ENCODE results near the gene HYAL3.

The HYAL3 gene

DNA sequence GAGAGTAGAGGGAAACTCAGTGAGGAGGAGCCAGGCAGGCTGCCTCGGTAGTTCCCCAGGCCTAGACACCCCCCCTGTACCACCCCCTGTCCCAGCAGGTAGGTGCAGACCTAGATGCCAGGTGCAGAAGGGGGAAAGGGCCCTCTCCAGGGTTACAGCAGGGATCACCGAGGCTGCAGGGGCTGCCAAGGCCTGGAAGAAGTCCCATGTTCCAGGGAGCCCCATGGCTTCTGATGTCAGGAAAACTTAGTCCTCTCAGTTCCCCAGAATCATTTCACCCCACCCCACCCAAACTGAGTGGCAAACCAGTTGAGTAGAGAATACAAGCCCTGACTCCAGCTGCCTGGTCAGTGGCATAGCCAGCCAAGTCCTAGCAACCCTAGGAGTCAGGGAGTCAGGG, 37.7 kb downstream of the HYAL3 start:
- Histone ChIP-seq H3K4me3 (ENCODE audit: low read depth in 1 of 2, low read length in 2 of 2) (no peak overlapping the region), H3K4me2 (ENCODE audit: insufficient read depth, low read length) (0 out of 2 replicates have a peak overlapping the region, but pooled peaks have one; percentile 81), H3K4me1 (ENCODE audit: insufficient read depth, low read length) (peaks cover 18% of the 10 kb centered on the region), H3K27me3 (ENCODE audit: insufficient read depth, low read length, poor library complexity) (no peaks in the 10 kb centered on the region), H3K9me3 (ENCODE audit: insufficient read depth, low read length, severe bottlenecking) (no peaks in the 10 kb centered on the region), H3K36me3 (ENCODE audit: insufficient read depth, low read length) (peaks cover 18% of the 10 kb centered on the region), H2AFZ (ENCODE audit: low read depth, low read length) (no peak overlapping the region), H4K20me1 (ENCODE audit: insufficient read depth, low read length) (peaks cover 8% of the 10 kb centered on the region; the same call in 1 of the 2 replicates), H3K79me2 (ENCODE audit: insufficient read depth, low read length) (no peaks in the 10 kb centered on the region), H3K9ac (ENCODE audit: low read depth, low read length) (peak overlapping the region; percentile 61; the same call in 1 of the 2 replicates), H3K27ac (ENCODE audit: low read length) (no peak overlapping the region)
- ATAC-seq (ENCODE audit: insufficient read depth, low read depth) (no peak), DNase-seq (no peak)
- TF ChIP-seq, protein P1, sequence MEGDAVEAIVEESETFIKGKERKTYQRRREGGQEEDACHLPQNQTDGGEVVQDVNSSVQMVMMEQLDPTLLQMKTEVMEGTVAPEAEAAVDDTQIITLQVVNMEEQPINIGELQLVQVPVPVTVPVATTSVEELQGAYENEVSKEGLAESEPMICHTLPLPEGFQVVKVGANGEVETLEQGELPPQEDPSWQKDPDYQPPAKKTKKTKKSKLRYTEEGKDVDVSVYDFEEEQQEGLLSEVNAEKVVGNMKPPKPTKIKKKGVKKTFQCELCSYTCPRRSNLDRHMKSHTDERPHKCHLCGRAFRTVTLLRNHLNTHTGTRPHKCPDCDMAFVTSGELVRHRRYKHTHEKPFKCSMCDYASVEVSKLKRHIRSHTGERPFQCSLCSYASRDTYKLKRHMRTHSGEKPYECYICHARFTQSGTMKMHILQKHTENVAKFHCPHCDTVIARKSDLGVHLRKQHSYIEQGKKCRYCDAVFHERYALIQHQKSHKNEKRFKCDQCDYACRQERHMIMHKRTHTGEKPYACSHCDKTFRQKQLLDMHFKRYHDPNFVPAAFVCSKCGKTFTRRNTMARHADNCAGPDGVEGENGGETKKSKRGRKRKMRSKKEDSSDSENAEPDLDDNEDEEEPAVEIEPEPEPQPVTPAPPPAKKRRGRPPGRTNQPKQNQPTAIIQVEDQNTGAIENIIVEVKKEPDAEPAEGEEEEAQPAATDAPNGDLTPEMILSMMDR (IDR thresholded peaks at IDR 0.05; ENCODE audit: borderline replicate concordance, extremely low read depth, low read length, poor library complexity, severe bottlenecking), result no peak
- TF ChIP-seq EZH2 (IDR thresholded peaks at IDR 0.05; ENCODE audit: borderline replicate concordance, low read depth, low read length, severe bottlenecking), result no peak

DNA sequence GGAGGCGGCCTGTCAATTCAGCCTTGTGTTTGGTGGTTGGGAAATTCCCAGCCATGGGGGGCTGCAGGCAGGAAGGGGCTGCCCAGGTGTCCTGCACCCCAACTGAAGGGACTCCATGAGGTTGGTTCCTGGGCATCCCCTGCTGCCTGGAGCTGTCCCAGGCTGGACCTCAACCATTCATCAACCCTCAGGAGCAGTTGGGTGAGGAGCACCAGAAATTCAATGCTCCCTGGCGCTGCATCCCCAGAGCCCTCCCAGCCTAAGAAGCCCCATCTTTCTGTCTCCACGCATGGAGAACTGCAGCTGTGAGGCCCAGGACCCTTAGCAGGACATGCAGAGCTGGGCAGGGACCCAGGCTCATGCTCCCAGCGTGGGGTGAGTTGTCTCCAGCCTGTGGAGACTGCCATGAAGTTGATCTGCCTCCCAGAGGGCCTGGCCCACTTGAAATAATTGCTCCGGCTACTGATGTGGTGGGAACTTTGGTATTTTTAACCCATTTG, 38.2 kb downstream of the HYAL3 start:
- Histone ChIP-seq H3K4me3 (ENCODE audit: low read depth in 1 of 2, low read length in 2 of 2) (peak overlapping the region in 1 of 2 experiments; percentile 60; a peak in 3 of 4 replicates), H2AFZ (ENCODE audit: low read depth, low read length) (peak overlapping the region; percentile 65; the same call in 1 of the 2 replicates), H3K9me3 (ENCODE audit: insufficient read depth, low read length, severe bottlenecking) (no peaks in the 10 kb centered on the region), H3K9ac (ENCODE audit: low read depth, low read length) (peak overlapping the region; percentile 61), H3K27ac (ENCODE audit: low read length) (peak overlapping the region; percentile 52; the same call in 1 of the 2 replicates), H3K79me2 (ENCODE audit: insufficient read depth, low read length) (no peaks in the 10 kb centered on the region), H3K27me3 (ENCODE audit: insufficient read depth, low read length, poor library complexity) (no peaks in the 10 kb centered on the region), H3K4me1 (ENCODE audit: insufficient read depth, low read length) (peaks cover 18% of the 10 kb centered on the region), H3K4me2 (ENCODE audit: insufficient read depth, low read length) (peak overlapping the region; percentile 81), H4K20me1 (ENCODE audit: insufficient read depth, low read length) (peaks cover 12% of the 10 kb centered on the region; the same call in 1 of the 2 replicates), H3K36me3 (ENCODE audit: insufficient read depth, low read length) (peaks cover 24% of the 10 kb centered on the region)
- ATAC-seq (ENCODE audit: insufficient read depth, low read depth) (no peak), DNase-seq (no peak)
- TF ChIP-seq EZH2 (IDR thresholded peaks at IDR 0.05; ENCODE audit: borderline replicate concordance, low read depth, low read length, severe bottlenecking), result no peak

DNA sequence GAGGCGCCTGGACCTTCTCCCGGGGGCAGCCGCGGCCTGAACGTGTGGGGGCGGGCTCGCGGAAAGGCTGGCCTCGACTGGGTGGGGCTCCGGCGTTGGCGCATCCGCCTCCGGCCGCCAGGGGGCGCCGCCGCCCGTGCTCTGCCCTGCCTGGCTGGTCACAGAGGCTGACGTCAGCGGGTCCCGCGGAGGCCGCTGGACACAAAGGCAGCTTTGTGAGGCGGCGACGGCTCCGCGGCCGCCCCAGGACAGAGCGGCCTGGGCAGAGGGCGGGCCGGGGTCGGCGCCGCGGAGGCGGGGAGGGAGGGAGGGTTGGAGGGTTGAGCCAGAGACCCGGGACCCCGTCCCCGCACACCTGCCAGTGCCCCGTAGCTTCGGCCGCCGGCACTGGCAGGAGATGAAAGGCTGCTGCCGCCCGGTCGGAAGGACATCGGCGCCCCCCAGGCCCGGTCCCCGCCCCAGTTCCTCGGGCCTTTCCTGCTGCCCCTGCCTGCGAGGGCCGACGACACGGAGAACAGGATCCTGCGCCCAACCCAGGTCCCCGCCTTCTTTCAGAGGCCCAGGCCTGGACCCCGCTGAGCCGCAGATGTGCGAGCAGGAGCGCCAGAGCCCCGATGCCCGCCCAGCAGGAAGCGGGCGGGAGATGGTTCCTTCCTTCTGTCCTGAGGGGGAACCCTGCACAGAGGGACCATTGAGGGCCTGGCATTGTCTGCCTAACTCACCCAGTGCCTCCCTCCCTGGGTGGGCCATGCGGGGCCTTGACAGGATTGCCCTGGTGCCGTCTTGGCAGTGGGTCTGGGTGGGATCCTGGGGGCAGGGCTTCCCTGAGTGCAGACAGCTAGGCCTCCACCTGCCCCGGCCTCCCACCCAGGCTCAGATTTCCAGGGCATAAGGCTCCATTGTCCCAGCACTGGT, 38.9 kb downstream of the HYAL3 start:
- peaks cover 14% of the 10 kb centered on the region for H4K20me1 ChIP-seq (ENCODE audit: insufficient read depth, low read length)
- no peaks in the 10 kb centered on the region for H3K79me2 ChIP-seq (ENCODE audit: insufficient read depth, low read length)
- TF ChIP-seq, protein P1 (IDR thresholded peaks at IDR 0.05; ENCODE audit: borderline replicate concordance, extremely low read depth, low read length, poor library complexity, severe bottlenecking), result peak; percentile 95
- no peak for TF ChIP-seq EZH2 (IDR thresholded peaks at IDR 0.05; ENCODE audit: borderline replicate concordance, low read depth, low read length, severe bottlenecking)
- no peaks in the 10 kb centered on the region for H3K9me3 ChIP-seq (ENCODE audit: insufficient read depth, low read length, severe bottlenecking)
- peak overlapping the region; percentile 65 for H2AFZ ChIP-seq (ENCODE audit: low read depth, low read length)
- peak overlapping the region; percentile 81 for H3K4me2 ChIP-seq (ENCODE audit: insufficient read depth, low read length)
- ATAC-seq (ENCODE audit: insufficient read depth, low read depth) (peak; percentile 91), DNase-seq (peak; percentile 83)
- peak overlapping the region; percentile 19 to 60; a peak in 3 of 4 replicates for H3K4me3 ChIP-seq (ENCODE audit: low read depth in 1 of 2, low read length in 2 of 2)
- peak overlapping the region; percentile 61 for H3K9ac ChIP-seq (ENCODE audit: low read depth, low read length)
- H3K4me1 ChIP-seq (ENCODE audit: insufficient read depth, low read length), result peaks cover 18% of the 10 kb centered on the region
- H3K36me3 ChIP-seq (ENCODE audit: insufficient read depth, low read length), result peaks cover 27% of the 10 kb centered on the region
- no peaks in the 10 kb centered on the region for H3K27me3 ChIP-seq (ENCODE audit: insufficient read depth, low read length, poor library complexity)
- peak overlapping the region; percentile 52 for H3K27ac ChIP-seq (ENCODE audit: low read length)

Measured in DND-41 (cell line).